Measurements from ENCODE around the gene RFLNA. TPM values are rescaled to one million over a fixed set of nuclear protein-coding genes. Genes with fewer than 3 reads are reported as not detected.

Gene RFLNA
- total RNA-seq, 1 donor: 15.9 TPM

DNA sequence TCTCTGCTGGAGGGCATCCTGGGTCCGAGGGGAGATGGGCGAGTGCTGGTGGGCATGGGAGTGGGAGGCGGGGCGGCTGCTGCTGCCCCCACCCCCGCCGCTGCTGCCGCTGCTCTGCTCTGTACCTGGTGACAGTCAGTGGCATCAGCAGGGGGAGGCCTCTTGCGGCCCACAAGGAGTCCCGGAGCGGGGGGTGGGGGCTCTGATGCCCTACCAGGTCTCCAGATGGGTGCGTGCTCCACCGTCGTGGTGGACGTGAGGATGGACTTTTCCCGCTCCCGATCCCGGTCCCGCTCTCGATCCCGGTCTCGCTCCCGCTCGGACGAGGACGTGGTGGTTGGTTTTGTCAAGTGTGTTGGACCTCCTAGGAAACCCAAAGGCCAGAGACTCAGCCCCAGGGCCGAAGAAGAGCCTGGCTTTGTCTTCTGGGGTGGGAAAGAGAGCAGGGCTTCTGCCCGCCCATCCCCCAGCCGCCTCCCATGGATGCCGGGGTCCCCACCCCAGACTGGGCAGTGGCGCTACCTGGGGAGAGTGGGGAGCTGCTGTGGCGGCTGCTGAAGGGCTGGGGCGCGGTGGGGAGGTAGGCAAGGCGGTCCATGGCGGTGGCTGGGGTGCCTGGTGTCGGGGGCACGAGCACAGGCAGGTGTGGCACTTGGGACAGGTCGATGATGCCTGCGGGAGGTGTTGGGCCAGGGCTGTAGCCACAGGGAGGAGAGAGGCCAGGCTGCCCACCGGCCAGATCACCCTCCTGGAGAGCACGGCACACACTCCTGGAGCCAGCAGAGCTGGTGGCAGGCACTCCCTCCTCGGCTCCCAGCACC is 45.4 kb downstream of the RFLNA start:
- H3K4me2 ChIP-seq (ENCODE audit: insufficient read depth, low read length): no peak overlapping the region
- TF ChIP-seq, protein P1, sequence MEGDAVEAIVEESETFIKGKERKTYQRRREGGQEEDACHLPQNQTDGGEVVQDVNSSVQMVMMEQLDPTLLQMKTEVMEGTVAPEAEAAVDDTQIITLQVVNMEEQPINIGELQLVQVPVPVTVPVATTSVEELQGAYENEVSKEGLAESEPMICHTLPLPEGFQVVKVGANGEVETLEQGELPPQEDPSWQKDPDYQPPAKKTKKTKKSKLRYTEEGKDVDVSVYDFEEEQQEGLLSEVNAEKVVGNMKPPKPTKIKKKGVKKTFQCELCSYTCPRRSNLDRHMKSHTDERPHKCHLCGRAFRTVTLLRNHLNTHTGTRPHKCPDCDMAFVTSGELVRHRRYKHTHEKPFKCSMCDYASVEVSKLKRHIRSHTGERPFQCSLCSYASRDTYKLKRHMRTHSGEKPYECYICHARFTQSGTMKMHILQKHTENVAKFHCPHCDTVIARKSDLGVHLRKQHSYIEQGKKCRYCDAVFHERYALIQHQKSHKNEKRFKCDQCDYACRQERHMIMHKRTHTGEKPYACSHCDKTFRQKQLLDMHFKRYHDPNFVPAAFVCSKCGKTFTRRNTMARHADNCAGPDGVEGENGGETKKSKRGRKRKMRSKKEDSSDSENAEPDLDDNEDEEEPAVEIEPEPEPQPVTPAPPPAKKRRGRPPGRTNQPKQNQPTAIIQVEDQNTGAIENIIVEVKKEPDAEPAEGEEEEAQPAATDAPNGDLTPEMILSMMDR (IDR thresholded peaks at IDR 0.05; ENCODE audit: extremely low read depth, low read depth, low read length): no peak
- no peak for DNase-seq (ENCODE audit: insufficient read length, low spot score, missing footprints)
- H4K20me1 ChIP-seq (ENCODE audit: insufficient read depth, low read length): peaks cover 16% of the 10 kb centered on the region
- H3K79me2 ChIP-seq (ENCODE audit: insufficient read depth, low read length): no peaks in the 10 kb centered on the region
- H3K4me3 ChIP-seq (ENCODE audit: insufficient read depth, low read length): no peak overlapping the region
- H3K4me1 ChIP-seq (ENCODE audit: insufficient read depth, low read length): no peaks in the 10 kb centered on the region
- H3K36me3 ChIP-seq (ENCODE audit: insufficient read depth, low read length): peaks cover 78% of the 10 kb centered on the region
- H2AFZ ChIP-seq (ENCODE audit: low read length): no peak overlapping the region
- no peaks in the 10 kb centered on the region for H3K27me3 ChIP-seq (ENCODE audit: insufficient read depth, low read length)
- H3K9me3 ChIP-seq (ENCODE audit: low read depth, low read length): no peaks in the 10 kb centered on the region
- H3K27ac ChIP-seq (ENCODE audit: low read depth, low read length): no peak overlapping the region

GRCh38 chr12:124341645-124342069 is 46.8 kb downstream of the RFLNA start:
- Histone ChIP-seq H3K4me1 (ENCODE audit: insufficient read depth, low read length) (no peaks in the 10 kb centered on the region), H4K20me1 (ENCODE audit: insufficient read depth, low read length) (peaks cover 9% of the 10 kb centered on the region), H3K9me3 (ENCODE audit: low read depth, low read length) (no peaks in the 10 kb centered on the region), H3K79me2 (ENCODE audit: insufficient read depth, low read length) (peaks cover 2% of the 10 kb centered on the region), H3K27me3 (ENCODE audit: insufficient read depth, low read length) (no peaks in the 10 kb centered on the region), H3K27ac (ENCODE audit: low read depth, low read length) (no peak overlapping the region), H3K4me3 (ENCODE audit: insufficient read depth, low read length) (no peak overlapping the region), H2AFZ (ENCODE audit: low read length) (no peak overlapping the region), H3K4me2 (ENCODE audit: insufficient read depth, low read length) (no peak overlapping the region), H3K36me3 (ENCODE audit: insufficient read depth, low read length) (peaks cover 76% of the 10 kb centered on the region)
- TF ChIP-seq, protein P1 (IDR thresholded peaks at IDR 0.05; ENCODE audit: extremely low read depth, low read depth, low read length): no peak
- no peak for DNase-seq (ENCODE audit: insufficient read length, low spot score, missing footprints)

DNA sequence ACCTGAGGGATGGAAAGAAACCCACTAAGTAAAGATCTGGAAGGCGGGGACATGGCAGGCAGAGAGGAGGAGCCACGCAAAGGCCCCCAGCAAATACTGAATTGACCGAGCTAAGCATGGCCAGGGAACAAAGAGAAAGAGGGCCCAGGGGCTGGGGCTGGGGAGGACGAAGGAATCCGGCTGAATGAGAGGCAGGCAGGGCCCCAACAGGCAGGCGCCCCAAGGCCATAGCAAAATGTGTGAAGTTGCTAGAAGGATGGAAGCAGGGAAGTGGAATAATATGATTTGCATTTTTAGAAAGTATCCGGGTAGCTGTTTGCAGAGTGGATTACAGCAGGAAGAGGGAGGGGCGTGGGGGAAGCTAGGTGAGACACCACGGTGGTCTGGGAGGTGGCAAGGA is 49.1 kb downstream of the RFLNA start:
- DNase-seq (ENCODE audit: insufficient read length, low spot score, missing footprints): no peak
- Histone ChIP-seq H4K20me1 (ENCODE audit: insufficient read depth, low read length) (peaks cover 17% of the 10 kb centered on the region), H3K4me3 (ENCODE audit: insufficient read depth, low read length) (no peak overlapping the region), H3K79me2 (ENCODE audit: insufficient read depth, low read length) (peaks cover 7% of the 10 kb centered on the region), H3K9me3 (ENCODE audit: low read depth, low read length) (no peaks in the 10 kb centered on the region), H3K4me2 (ENCODE audit: insufficient read depth, low read length) (no peak overlapping the region), H2AFZ (ENCODE audit: low read length) (no peak overlapping the region), H3K4me1 (ENCODE audit: insufficient read depth, low read length) (no peaks in the 10 kb centered on the region), H3K27me3 (ENCODE audit: insufficient read depth, low read length) (no peaks in the 10 kb centered on the region), H3K27ac (ENCODE audit: low read depth, low read length) (no peak overlapping the region), H3K36me3 (ENCODE audit: insufficient read depth, low read length) (peaks cover 82% of the 10 kb centered on the region)
- TF ChIP-seq, protein P1 (IDR thresholded peaks at IDR 0.05; ENCODE audit: extremely low read depth, low read depth, low read length): no peak

GRCh38 chr12:124344526-124344925 is 49.6 kb downstream of the RFLNA start:
- H2AFZ ChIP-seq (ENCODE audit: low read length): no peak overlapping the region
- no peak overlapping the region for H3K4me3 ChIP-seq (ENCODE audit: insufficient read depth, low read length)
- peaks cover 18% of the 10 kb centered on the region for H4K20me1 ChIP-seq (ENCODE audit: insufficient read depth, low read length)
- no peak overlapping the region for H3K27ac ChIP-seq (ENCODE audit: low read depth, low read length)
- H3K9me3 ChIP-seq (ENCODE audit: low read depth, low read length): no peaks in the 10 kb centered on the region
- H3K36me3 ChIP-seq (ENCODE audit: insufficient read depth, low read length): peaks cover 86% of the 10 kb centered on the region
- peaks cover 7% of the 10 kb centered on the region for H3K79me2 ChIP-seq (ENCODE audit: insufficient read depth, low read length)
- DNase-seq (ENCODE audit: insufficient read length, low spot score, missing footprints): no peak
- no peaks in the 10 kb centered on the region for H3K4me1 ChIP-seq (ENCODE audit: insufficient read depth, low read length)
- no peak overlapping the region for H3K4me2 ChIP-seq (ENCODE audit: insufficient read depth, low read length)
- H3K27me3 ChIP-seq (ENCODE audit: insufficient read depth, low read length): no peaks in the 10 kb centered on the region
- TF ChIP-seq, protein P1 (IDR thresholded peaks at IDR 0.05; ENCODE audit: extremely low read depth, low read depth, low read length): no peak

Data from osteoblast (primary cell).